ENCODE measurements around the gene DUOX1. TPM values are rescaled to one million over a fixed set of nuclear protein-coding genes. Genes with fewer than 3 reads are reported as not detected.
"Not testable (repeated sequence)": the region's sequence is repeated elsewhere in the genome, so short reads cannot be mapped to it uniquely, and the experiment has no call there.

Gene DUOX1
- total RNA-seq: not detected

DNA sequence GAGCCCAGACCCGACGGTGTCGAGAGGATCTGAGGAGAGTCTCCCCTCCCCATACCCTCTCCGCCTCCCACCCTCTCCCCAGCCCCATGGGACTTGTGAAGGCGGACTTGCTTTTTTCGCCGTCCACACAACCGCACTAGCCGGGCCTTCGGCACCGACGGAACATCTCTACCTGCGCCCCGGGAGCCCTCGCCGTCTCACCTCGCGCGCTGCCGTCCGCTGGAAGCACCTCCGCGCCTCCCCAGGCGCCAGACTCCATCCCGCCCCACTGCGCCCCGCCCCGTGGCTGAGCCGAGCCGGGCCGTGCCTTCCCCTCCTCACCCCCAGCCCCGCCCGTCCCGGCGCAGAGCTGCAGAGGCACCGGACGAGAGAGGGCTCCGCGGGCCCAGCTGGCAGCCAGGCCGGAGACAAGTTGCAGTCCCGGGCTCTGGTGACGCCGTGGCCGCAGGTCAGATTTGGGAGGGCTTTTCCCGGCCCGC, at the start of gene DUOX1, which contains the start of gene DUOXA1:
Gene DUOX1, plus strand, starts transcription at position 344 of the 479 bp plus-strand sequence. CDS start 1,973 bp downstream, outside the sequence.
Gene DUOXA1, minus strand, starts transcription at position 229 of the 479 bp plus-strand sequence. CDS start 6,865 bp downstream, outside the sequence.
- Mint-ChIP-seq H3K27ac (no peak within 1 kb of the TSS), H3K4me3 (no peak within 1 kb of the TSS), H3K36me3 (ENCODE audit: low read depth) (no peaks in the 10 kb centered on the region), H3K4me1 (peaks cover 9% of the 10 kb centered on the region), H3K9me3 (no peaks in the 10 kb centered on the region), H3K27me3 (peaks cover 85% of the 10 kb centered on the region)
- ChIA-PET POLR2A (no interaction called here), CTCF (interaction anchor here (2.7 kb wide), 1 partner anchor 12 kb away, joined by 18 read pairs; no protein-coding TSS in a partner anchor)
- peak; percentile 30 for DNase-seq

DNA sequence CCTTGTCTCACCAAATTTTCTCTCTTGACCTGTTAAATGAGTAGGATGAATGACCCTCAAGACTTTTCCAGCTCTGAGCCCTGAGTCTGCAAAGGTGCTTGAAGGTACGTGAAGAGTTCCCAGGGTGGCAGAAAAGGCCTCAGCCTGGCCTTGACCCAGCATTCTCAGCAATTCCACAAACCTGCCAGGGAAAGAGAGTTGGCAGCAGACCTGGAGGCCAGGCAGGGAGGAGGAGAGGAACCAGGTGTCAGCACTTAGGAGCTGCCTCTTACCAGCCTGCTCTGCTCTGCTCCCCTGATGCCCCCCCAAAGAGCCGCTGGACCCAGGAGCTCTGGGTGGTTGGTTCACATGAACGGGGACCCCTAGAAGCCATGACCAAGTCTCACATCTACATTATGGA, 49.2 kb upstream of the DUOX1 start:
- H3K27me3 Mint-ChIP-seq: peaks cover 12% of the 10 kb centered on the region
- POLR2A ChIA-PET; DNase-seq; H3K4me1 Mint-ChIP-seq; CTCF ChIA-PET; H3K4me3 Mint-ChIP-seq; H3K36me3 Mint-ChIP-seq (ENCODE audit: low read depth); H3K27ac Mint-ChIP-seq; H3K9me3 Mint-ChIP-seq: not testable (repeated sequence)

DNA sequence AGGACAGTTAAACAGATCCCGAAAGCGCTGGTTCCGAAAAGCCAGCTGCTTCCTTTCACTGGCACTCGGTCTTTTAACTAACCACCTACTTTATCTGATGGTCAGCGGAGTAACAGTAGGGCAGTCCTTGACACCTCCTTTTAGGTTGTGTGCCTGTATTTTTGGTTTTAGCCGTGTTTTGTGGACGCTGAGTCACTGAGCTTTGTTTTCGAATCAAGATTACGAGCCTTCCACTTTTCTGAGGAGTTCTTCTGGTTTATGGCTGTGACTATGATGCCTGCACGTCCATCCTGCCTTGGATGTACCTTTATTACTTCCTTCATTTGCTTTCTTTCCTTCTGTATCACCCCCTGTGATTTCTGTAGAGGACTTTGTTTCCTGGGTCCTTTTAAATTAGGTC, 47.4 kb upstream of the DUOX1 start:
- H3K4me3 Mint-ChIP-seq; POLR2A ChIA-PET; CTCF ChIA-PET; H3K4me1 Mint-ChIP-seq; H3K27ac Mint-ChIP-seq; H3K9me3 Mint-ChIP-seq; H3K36me3 Mint-ChIP-seq (ENCODE audit: low read depth); DNase-seq: not testable (repeated sequence)
- peaks cover 17% of the 10 kb centered on the region for H3K27me3 Mint-ChIP-seq

DNA sequence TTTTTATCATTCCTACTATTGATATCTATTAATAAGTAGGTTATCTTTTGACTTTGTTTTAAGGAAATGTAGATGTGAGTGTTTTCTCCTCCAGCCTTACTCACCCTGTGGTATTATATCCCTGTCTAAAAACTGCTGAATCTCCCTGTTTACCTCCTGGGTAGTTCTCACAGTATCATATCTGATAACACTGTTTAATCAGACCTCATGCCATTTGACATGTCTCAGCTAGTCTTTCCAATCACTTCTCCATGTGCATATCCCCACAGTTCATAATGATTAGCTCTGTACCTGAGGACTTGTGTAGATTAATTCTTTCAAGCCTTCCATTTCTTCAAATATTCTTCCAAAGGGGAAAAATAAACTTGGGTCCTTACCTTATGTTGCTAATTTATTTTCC, 46.6 kb upstream of the DUOX1 start:
- H3K36me3 Mint-ChIP-seq (ENCODE audit: low read depth): no peaks in the 10 kb centered on the region
- ChIA-PET CTCF (no interaction called here), POLR2A (no interaction called here)
- H3K27me3 Mint-ChIP-seq: peaks cover 23% of the 10 kb centered on the region
- H3K9me3 Mint-ChIP-seq: no peaks in the 10 kb centered on the region
- H3K27ac Mint-ChIP-seq: no peak overlapping the region
- no peak overlapping the region for H3K4me3 Mint-ChIP-seq
- no peaks in the 10 kb centered on the region for H3K4me1 Mint-ChIP-seq
- DNase-seq: no peak

DNA sequence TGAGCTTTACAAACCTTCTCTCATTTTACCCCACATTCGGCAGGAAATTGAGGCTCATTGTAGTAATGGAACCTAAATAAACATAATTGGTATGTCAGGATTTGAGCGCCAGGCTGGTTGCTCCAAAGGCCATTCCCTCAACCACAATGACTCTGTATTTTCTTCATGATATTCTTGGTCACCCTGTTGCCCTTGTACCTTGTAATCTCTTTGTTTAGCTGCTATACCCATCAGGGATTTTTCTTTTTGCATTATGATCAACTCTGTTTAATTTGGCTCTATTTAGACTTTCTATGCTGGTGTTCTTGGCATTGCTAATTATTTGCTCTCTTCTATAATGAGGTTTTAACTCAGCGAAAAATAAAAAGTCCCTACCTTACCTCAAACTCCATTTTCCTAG, 45.6 kb upstream of the DUOX1 start:
- no peaks in the 10 kb centered on the region for H3K9me3 Mint-ChIP-seq
- H3K36me3 Mint-ChIP-seq (ENCODE audit: low read depth): no peaks in the 10 kb centered on the region
- POLR2A ChIA-PET: no interaction called here
- H3K4me3 Mint-ChIP-seq: no peak overlapping the region
- no peaks in the 10 kb centered on the region for H3K4me1 Mint-ChIP-seq
- H3K27ac Mint-ChIP-seq: no peak overlapping the region
- CTCF ChIA-PET: no interaction called here
- H3K27me3 Mint-ChIP-seq: peaks cover 24% of the 10 kb centered on the region
- DNase-seq: no peak

DNA sequence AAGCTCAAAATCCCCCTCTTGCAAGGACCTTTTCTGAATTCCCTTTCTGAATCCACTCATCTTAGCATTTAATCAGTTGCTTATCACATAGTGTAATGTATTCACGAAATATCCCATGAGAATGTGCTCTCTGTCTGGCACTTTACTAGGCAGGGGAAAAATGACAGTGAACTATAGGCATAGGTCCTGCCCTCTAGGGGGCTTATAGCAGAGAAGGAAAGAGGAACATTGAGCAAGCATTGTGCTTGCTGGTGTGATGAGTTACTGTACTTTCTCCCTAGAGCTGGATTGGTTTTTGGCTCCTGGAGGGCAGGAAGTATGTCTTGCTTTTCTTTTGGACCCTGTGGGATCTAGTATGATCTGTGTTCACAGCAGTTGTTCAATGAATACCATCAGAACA, 42.3 kb upstream of the DUOX1 start:
- CTCF ChIA-PET: no interaction called here
- no peaks in the 10 kb centered on the region for H3K9me3 Mint-ChIP-seq
- POLR2A ChIA-PET: no interaction called here

DNA sequence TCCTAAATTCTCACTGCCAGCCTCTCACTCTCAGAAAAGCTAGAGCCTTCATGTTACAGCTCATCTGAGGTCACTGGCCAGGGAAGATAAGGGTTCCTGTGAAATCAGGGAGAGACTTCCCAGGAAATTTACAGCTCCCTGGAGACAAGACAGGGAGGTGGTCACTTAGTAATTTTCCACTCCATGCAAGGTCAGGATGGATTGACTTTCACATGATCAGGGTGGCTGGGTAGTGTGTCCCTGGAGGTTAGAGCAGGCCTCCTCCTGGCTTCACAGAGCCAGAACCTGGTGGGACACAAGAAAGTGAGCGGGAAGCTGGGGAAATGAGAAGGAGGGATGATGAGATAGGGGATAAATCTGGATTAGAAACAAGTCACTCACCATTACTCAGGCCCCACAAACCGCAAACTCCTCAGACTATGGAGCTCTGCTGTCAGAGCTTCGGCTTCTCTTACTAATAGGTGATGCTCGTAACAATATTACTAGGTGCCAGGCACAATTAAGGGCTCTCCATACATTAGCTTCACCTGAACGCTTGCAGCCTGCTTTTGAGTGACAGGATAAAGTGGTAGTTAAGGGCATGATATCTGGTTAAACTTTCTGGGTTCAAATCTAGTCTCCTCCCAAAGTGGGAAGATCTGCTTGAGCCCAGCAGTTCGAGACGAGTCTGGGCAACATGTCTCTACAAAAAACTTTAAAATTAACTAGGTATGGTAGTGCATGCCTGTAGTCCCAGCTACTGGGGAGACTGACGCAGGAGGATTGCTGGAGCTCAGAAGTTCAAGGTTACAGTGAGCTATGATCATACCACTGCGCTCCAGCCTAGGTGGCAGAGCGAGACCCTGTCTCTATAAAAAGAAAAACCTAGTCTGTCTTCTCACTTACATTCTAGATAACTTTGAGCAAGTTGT, 40.7 kb upstream of the DUOX1 start:
- ChIA-PET CTCF (interaction anchor here (0.7 to 2.0 kb wide), 3 partner anchors 29 to 250 kb away, joined by 3 to 5 read pairs (median 4); no protein-coding TSS in a partner anchor), POLR2A (no interaction called here)
- H3K4me3 Mint-ChIP-seq: no peak overlapping the region
- no peaks in the 10 kb centered on the region for H3K36me3 Mint-ChIP-seq (ENCODE audit: low read depth)
- H3K4me1 Mint-ChIP-seq: no peaks in the 10 kb centered on the region
- H3K27ac Mint-ChIP-seq: no peak overlapping the region
- no peaks in the 10 kb centered on the region for H3K9me3 Mint-ChIP-seq
- no peak for DNase-seq
- peaks cover 32% of the 10 kb centered on the region for H3K27me3 Mint-ChIP-seq

More for the DNA sequence above, 42.3 kb upstream of the DUOX1 start:
- no peak overlapping the region for H3K27ac Mint-ChIP-seq
- no peak overlapping the region for H3K4me3 Mint-ChIP-seq
- no peak for DNase-seq
- no peaks in the 10 kb centered on the region for H3K4me1 Mint-ChIP-seq
- H3K27me3 Mint-ChIP-seq: peaks cover 41% of the 10 kb centered on the region
- H3K36me3 Mint-ChIP-seq (ENCODE audit: low read depth): no peaks in the 10 kb centered on the region

DNA sequence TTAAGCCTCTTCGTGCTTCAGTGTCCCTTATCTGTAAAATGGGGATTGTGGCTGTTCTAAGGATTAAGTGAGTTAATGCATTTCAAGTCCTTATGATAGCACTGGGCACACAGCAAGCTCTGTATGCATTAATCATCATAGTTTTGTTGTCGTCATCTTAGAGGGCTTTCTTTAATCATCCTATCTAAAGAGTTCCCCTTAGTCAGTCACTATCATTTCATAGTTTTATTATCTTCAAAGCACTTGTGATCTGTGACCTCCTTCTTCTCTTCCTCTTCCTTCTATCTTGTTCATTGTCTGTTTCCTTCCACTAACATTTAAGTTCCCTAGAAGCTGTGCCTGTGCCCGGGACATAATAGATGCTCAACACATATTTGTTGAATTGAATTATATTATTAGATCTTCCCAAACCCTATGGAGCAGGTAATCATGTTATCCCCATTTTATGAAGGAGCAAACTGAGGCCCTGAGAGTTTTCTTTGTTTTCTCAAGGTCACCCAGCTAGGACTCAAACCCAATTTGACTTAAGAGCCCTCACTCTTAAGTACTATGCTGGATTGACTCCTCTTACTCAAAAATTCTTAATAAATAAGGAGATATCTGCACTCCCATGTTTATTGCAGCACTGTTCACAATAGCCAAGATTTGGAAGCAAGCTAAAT, 40.0 kb upstream of the DUOX1 start:
- Mint-ChIP-seq H3K27ac (no peak overlapping the region), H3K36me3 (ENCODE audit: low read depth) (no peaks in the 10 kb centered on the region), H3K27me3 (peaks cover 29% of the 10 kb centered on the region), H3K4me3 (no peak overlapping the region), H3K9me3 (no peaks in the 10 kb centered on the region), H3K4me1 (no peaks in the 10 kb centered on the region)
- no peak for DNase-seq
- CTCF ChIA-PET: interaction anchor here (1.2 to 2.0 kb wide), 2 partner anchors 28 to 120 kb away, joined by 4 to 5 read pairs; no protein-coding TSS in a partner anchor
- POLR2A ChIA-PET: no interaction called here

DNA sequence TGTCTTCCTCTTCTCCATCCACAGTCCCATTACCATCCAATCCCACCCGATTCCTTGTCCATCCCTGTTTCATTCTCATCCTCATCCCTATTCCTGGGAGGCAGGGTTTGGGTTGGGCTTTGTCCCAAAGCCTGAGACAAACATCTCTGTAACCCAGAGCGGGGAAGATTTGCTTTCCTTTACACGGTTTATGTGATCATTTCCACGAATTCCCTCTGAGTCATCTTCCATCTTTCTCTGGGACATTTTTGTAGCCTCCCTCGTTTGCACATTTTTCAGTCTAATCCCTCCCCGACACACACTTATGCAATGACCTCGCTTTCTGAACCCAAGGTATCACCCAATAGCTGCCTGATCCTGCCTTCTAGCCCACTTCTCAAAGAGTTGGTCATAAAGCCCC, 38.6 kb upstream of the DUOX1 start:
- no peak for DNase-seq
- CTCF ChIA-PET: no interaction called here
- H3K9me3 Mint-ChIP-seq: no peaks in the 10 kb centered on the region

DNA sequence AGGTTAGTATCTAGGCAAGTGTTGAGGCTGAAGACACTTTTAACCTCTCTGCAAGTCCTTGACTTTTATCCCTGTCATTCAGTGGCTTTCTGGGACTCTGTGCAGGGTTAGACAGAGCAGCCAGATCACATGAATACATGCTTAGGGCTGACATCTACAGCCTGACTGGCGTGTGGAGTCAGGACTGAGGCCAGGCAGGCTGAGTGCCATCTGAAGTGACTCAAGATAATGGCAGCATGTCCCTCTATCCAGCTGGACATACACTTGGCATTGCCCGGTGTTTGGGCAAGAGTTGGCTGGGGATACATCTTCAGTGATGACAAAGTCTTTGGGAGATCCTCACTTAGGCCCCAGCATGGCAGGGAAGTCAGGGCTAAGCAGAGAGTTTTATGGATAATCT, 38.2 kb upstream of the DUOX1 start:
- no peak overlapping the region for H3K27ac Mint-ChIP-seq
- CTCF ChIA-PET: no interaction called here

More for the DNA sequence above, 38.6 kb upstream of the DUOX1 start:
- POLR2A ChIA-PET: no interaction called here
- Mint-ChIP-seq H3K4me3 (no peak overlapping the region), H3K4me1 (no peaks in the 10 kb centered on the region), H3K27ac (no peak overlapping the region), H3K36me3 (ENCODE audit: low read depth) (no peaks in the 10 kb centered on the region), H3K27me3 (peaks cover 29% of the 10 kb centered on the region)

DNA sequence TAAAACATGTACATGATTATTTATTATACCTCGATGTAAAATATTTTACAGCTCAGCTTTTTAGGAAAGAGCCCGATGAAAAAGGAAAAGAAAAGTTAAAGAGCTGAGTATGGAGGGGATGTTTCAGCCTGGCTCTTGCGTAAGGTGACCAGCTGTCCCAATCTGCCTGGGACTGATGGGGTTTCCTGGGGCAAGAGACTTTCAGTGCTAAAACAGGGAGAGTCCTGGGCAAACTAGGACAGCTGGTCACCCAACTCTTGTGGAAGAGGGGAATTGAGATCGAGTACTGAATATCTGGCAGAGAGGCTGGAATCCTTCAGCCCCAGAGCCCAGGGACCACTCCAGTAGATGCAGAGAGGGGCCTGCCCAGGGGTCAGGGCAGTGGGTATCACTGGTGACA, 36.8 kb upstream of the DUOX1 start:
- CTCF ChIA-PET: no interaction called here
- DNase-seq: no peak
- H3K27me3 Mint-ChIP-seq: peaks cover 19% of the 10 kb centered on the region
- H3K4me3 Mint-ChIP-seq: no peak overlapping the region
- POLR2A ChIA-PET: no interaction called here
- no peak overlapping the region for H3K27ac Mint-ChIP-seq
- H3K4me1 Mint-ChIP-seq: no peaks in the 10 kb centered on the region
- no peaks in the 10 kb centered on the region for H3K9me3 Mint-ChIP-seq
- H3K36me3 Mint-ChIP-seq (ENCODE audit: low read depth): no peaks in the 10 kb centered on the region

More for the DNA sequence above, 38.2 kb upstream of the DUOX1 start:
- Mint-ChIP-seq H3K4me3 (no peak overlapping the region), H3K9me3 (no peaks in the 10 kb centered on the region), H3K4me1 (no peaks in the 10 kb centered on the region), H3K36me3 (ENCODE audit: low read depth) (no peaks in the 10 kb centered on the region), H3K27me3 (peaks cover 29% of the 10 kb centered on the region)
- POLR2A ChIA-PET: no interaction called here
- DNase-seq: no peak

DNA sequence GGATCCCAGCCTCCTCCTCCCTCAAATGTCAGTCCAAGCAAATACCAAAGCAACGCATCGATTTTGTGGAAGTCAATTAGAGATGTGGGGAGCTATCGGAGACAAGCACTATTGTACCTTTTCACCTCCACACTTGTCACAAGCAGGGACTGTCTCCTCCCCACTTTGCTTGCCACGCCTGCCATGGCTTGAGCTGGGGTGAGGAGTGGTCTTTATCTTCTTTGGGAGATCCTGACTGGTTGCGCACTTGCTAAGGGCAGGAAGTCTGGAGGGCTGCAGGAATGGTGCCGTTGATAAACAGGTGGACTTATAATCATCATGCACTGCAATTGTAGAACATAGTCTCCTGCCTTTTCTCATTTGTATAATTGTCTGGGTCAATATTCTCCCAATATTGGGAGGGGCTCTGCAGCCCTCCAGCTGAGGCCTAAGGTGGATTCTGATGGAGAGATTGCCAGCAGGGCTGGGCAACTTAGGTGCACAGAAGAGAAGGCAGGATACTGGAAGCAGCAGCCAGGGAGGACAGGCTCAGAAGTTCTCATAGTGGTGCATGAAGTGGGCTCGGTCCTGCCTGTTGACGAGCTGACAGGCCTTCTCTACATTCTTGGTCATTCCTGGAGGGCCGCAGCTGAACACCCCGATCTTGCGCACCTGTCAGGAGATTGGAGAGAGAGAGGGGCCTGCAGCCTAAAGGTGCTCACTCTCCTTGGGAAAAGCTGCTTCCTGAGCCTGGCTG, 36.0 kb upstream of the DUOX1 start:
- Mint-ChIP-seq H3K27ac (no peak overlapping the region), H3K36me3 (ENCODE audit: low read depth) (no peaks in the 10 kb centered on the region), H3K4me1 (no peaks in the 10 kb centered on the region), H3K9me3 (no peaks in the 10 kb centered on the region), H3K4me3 (no peak overlapping the region), H3K27me3 (peaks cover 19% of the 10 kb centered on the region)
- DNase-seq: no peak
- CTCF ChIA-PET: no interaction called here
- POLR2A ChIA-PET: no interaction called here

DNA sequence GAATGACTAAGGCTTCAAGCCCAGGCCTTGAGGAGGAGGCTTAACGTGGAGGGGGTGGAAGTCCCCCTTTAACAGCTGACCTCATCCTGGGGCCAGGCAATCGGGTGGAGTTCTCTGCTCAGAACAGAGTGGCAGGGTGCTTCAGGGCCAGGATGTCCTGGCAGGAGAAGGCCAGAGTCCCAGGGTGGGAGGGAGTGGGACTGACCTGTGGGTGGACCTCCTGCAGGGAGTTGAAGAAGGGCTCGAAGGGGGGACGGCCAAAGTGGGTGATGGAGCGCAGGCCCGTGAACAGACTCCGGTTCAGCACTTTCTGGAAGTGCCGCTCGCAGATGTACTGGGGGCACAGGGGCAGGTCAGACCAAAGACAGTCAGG, 35.5 kb upstream of the DUOX1 start:
- DNase-seq: no peak
- Mint-ChIP-seq H3K9me3 (no peaks in the 10 kb centered on the region), H3K27me3 (peaks cover 17% of the 10 kb centered on the region), H3K4me3 (no peak overlapping the region), H3K4me1 (no peaks in the 10 kb centered on the region), H3K36me3 (ENCODE audit: low read depth) (no peaks in the 10 kb centered on the region), H3K27ac (no peak overlapping the region)
- CTCF ChIA-PET: interaction anchor here (1.4 kb wide), 1 partner anchor 24 kb away, joined by 3 read pairs; no protein-coding TSS in a partner anchor
- POLR2A ChIA-PET: no interaction called here

Data from activated CD4-positive, alpha-beta T cell treated with anti-CD3 and anti-CD28 coated beads, Interleukin-2, amount 10 ng/mL, durations not matched to agents 7 days and 5 days (primary cell).